ENCODE results near the gene ZSWIM4. TPM values are rescaled to one million over a fixed set of nuclear protein-coding genes. Genes with fewer than 3 reads are reported as not detected.

Gene ZSWIM4
- total and polyA plus RNA-seq, 3 donors from 2014 or later: 3.4 to 10.0 (median 4.7) TPM

GRCh38 chr19:13756210-13756609 is 39.0 kb upstream of the ZSWIM4 start:
- Histone ChIP-seq H3K27me3 (no peaks in the 10 kb centered on the region), H3K27ac (no peak overlapping the region), H3K36me3 (ENCODE audit: low read depth, missing control alignments) (no peaks in the 10 kb centered on the region), H3K4me3 (no peak overlapping the region), H3K4me1 (no peaks in the 10 kb centered on the region), H3K9me3 (no peaks in the 10 kb centered on the region)
- DNase-seq: no peak
- TF ChIP-seq POLR2A (IDR thresholded peaks at IDR 0.05) (no peak), CTCF (IDR thresholded peaks at IDR 0.05) (no peak)
- intact Hi-C loops (cut with DNase I; ENCODE audit: low total_unique reads): no loop called here
- 95 to 97% methylated on average over 9 of the region's 9 CpGs for WGBS, 2 donors

- Histone ChIP-seq H3K4me3 (no peak overlapping the region), H3K27me3 (no peaks in the 10 kb centered on the region), H3K9me3 (no peaks in the 10 kb centered on the region), H3K4me1 (no peaks in the 10 kb centered on the region), H3K36me3 (ENCODE audit: low read depth, missing control alignments) (no peaks in the 10 kb centered on the region), H3K27ac (no peak overlapping the region)
- TF ChIP-seq CTCF (IDR thresholded peaks at IDR 0.05) (no peak), POLR2A (IDR thresholded peaks at IDR 0.05) (no peak)
- intact Hi-C loops (cut with DNase I; ENCODE audit: low total_unique reads): no loop called here
- WGBS, 2 donors: 85 to 87% methylated on average over 15 of the region's 15 CpGs
- DNase-seq: no peak
Observed at GRCh38 chr19:13757805-13758772, 37.2 kb upstream of the ZSWIM4 start.

- Histone ChIP-seq H3K4me1 (no peaks in the 10 kb centered on the region), H3K4me3 (no peak overlapping the region), H3K9me3 (no peaks in the 10 kb centered on the region), H3K27ac (no peak overlapping the region), H3K36me3 (ENCODE audit: low read depth, missing control alignments) (no peaks in the 10 kb centered on the region), H3K27me3 (no peaks in the 10 kb centered on the region)
- no peak for DNase-seq
- 94 to 96% methylated on average over 24 of the region's 24 CpGs for WGBS, 2 donors
- no peak for TF ChIP-seq POLR2A (IDR thresholded peaks at IDR 0.05)
- no peak for TF ChIP-seq CTCF (IDR thresholded peaks at IDR 0.05)
- intact Hi-C loops (cut with DNase I; ENCODE audit: low total_unique reads): no loop called here
Observed at GRCh38 chr19:13758795-13759194, 36.4 kb upstream of the ZSWIM4 start.

GRCh38 chr19:13761423-13761822 is 33.8 kb upstream of the ZSWIM4 start:
- Histone ChIP-seq H3K4me1 (no peaks in the 10 kb centered on the region), H3K27ac (no peak overlapping the region), H3K27me3 (no peaks in the 10 kb centered on the region), H3K9me3 (no peaks in the 10 kb centered on the region), H3K36me3 (ENCODE audit: low read depth, missing control alignments) (no peaks in the 10 kb centered on the region), H3K4me3 (no peak overlapping the region)
- TF ChIP-seq POLR2A (IDR thresholded peaks at IDR 0.05) (no peak), CTCF (IDR thresholded peaks at IDR 0.05) (peak in 1 of 3 experiments; percentile 16)
- intact Hi-C loops (cut with DNase I; ENCODE audit: low total_unique reads): no loop called here
- no peak for DNase-seq
- WGBS, 2 donors: 88 to 89% methylated on average over 8 of the region's 8 CpGs
